Vagina (tissue), 2 donors: ENCODE measurements around the gene STEAP1B.

ENCODE experiments used
- POLR2A ChIP-seq, 2 donors: fragments of 450-650 bp; IDR thresholded peaks; one replicate each; pipeline ENCODE4 v1.6.1; 2017; ENCODE audit warnings: antibody characterized with exemption in 2 of 2, mild to moderate bottlenecking in 2 of 2, moderate library complexity in 2 of 2
- POLR2AphosphoS5 ChIP-seq, 2 donors: sonication (generic); formaldehyde crosslinking; IDR thresholded peaks; one replicate each; pipeline ENCODE4 v1.9.0; 2017; ENCODE audit warnings: antibody characterized with exemption in 2 of 2, mild to moderate bottlenecking in 2 of 2, low read depth in 1 of 2; ENCODE audit not compliant: insufficient read depth in 1 of 2
- TF ChIP-seq, protein P1 (sequence below), 3 experiments: fragments of 450-650 bp in 2 of 3; fragments of 200-600 bp in 1 of 3; sonication (generic) in 1 of 3; IDR thresholded peaks; one replicate each; pipeline ENCODE4 v1.5.1; 2017 to 2019; ENCODE audit warnings: antibody characterized with exemption in 3 of 3, mild to moderate bottlenecking in 2 of 3, moderate library complexity in 2 of 3

DNA sequence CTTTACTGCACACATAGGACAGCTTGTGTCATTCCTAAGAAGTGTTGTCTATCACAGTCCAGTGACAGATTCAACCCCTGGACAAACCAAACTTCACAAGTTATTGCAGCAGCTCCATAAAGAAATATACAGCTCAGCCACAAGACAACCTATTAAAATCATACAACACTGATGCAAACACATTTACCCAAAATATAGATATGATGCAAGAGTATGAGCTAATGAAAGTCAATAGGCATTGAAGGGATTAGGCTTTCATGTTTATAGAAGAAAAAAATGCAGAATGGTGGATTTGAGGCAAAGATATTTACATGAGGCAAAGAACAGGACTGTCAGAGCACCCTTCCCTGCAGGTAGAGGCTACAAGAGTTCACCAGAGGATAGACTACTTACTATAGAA lies 128.1 kb downstream of the STEAP1B start:
- TF ChIP-seq POLR2AphosphoS5 (IDR thresholded peaks at IDR 0.05; ENCODE audit: insufficient read depth in 1 of 2, low read depth in 1 of 2) (no peak), POLR2A (IDR thresholded peaks at IDR 0.05) (no peak)
- TF ChIP-seq, protein P1, sequence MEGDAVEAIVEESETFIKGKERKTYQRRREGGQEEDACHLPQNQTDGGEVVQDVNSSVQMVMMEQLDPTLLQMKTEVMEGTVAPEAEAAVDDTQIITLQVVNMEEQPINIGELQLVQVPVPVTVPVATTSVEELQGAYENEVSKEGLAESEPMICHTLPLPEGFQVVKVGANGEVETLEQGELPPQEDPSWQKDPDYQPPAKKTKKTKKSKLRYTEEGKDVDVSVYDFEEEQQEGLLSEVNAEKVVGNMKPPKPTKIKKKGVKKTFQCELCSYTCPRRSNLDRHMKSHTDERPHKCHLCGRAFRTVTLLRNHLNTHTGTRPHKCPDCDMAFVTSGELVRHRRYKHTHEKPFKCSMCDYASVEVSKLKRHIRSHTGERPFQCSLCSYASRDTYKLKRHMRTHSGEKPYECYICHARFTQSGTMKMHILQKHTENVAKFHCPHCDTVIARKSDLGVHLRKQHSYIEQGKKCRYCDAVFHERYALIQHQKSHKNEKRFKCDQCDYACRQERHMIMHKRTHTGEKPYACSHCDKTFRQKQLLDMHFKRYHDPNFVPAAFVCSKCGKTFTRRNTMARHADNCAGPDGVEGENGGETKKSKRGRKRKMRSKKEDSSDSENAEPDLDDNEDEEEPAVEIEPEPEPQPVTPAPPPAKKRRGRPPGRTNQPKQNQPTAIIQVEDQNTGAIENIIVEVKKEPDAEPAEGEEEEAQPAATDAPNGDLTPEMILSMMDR (IDR thresholded peaks at IDR 0.05) = no peak
